Measurements from ENCODE around the gene CDC14B.
"Not testable (repeated sequence)": the region's sequence is repeated elsewhere in the genome, so short reads cannot be mapped to it uniquely, and the experiment has no call there.

The CDC14B gene

DNA sequence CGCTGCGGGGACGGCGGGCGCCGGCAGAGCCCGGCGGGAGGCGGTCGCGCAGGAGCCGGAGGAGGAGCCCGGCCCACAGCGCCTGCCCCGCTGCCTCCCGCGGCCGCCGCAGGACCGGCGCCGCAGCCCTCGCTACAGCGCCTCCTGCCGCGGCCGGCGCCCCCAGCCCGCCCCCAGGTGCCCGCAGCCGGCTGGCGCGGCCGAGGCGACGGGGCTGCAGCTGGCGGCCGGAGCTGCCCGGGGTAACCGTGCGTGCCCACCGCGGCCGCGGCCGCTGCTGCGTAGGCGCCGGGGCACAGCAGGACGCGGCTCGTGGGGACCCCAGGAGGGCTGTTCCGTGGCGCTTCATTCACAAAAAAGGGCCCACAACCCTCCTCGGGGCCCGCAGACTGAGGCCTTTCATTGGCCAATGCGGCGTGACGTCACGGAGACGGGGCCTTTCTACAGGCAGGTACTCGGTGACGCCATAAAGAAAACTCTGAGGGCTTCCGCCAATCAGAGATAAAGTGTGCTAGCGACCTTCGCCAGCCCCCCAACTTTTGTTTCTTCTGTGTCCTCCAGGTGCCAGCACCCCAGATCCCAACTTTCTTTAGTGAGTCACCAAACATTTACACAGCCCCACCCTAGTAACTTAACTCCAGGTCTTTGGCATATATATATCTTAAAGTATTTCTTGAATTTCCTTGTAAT, at the start of gene CDC14B:
Gene CDC14B (minus strand): TSS at position 353 of the 690 bp plus-strand sequence. CDS start 465 bp downstream, outside the sequence.
- peak; percentile 91 for DNase-seq

DNA sequence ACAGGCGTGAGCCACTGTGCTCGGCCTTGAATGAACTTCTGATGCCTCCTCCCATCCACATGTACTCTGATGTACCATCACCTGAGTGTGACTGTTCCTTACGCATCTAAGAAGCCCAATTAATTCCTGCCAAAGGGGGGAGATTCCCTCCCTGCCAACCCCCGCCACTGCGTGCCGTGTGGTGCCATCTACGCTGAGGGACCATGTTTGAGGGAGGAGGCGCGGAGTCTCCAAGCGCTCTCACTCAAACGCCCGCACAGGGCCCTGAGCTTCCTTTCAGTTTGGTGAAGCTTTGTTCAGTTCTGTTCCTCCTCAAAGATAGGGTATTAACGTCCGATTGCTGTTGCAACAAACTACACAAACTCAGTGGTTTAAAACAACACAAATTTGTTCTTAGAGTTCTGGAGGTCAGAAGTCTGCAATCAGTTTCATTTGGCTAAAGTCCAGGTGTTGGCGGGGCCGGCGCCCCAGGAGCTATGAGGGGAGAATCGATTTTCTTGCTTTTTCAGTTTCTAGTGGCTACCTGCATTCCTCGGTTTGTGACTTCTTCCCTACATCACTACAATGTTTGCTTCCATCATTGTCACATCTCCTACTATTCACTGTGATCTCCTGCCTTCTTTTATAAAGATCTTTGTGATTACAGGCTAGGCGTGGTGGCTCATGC, 49.4 kb upstream of the CDC14B start:
- DNase-seq: no peak

DNA sequence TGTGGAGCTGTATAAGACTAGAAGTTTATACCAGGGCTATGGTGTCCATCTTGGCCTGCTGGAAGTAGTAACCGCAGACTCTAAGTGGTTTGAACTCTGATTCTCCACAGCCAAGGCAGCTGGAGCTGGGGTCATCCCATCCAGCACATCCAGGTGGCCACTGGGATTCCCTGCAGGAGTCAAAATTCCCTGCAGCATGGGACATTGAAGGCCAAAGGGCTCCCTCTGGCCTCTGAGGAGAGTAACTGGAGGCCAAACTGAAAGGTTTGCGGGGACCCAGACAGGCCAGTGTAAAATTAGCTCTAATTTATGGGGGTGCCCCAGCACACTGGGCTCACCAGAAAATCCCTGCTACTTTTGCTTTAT, 47.7 kb upstream of the CDC14B start:
- no peak for DNase-seq

DNA sequence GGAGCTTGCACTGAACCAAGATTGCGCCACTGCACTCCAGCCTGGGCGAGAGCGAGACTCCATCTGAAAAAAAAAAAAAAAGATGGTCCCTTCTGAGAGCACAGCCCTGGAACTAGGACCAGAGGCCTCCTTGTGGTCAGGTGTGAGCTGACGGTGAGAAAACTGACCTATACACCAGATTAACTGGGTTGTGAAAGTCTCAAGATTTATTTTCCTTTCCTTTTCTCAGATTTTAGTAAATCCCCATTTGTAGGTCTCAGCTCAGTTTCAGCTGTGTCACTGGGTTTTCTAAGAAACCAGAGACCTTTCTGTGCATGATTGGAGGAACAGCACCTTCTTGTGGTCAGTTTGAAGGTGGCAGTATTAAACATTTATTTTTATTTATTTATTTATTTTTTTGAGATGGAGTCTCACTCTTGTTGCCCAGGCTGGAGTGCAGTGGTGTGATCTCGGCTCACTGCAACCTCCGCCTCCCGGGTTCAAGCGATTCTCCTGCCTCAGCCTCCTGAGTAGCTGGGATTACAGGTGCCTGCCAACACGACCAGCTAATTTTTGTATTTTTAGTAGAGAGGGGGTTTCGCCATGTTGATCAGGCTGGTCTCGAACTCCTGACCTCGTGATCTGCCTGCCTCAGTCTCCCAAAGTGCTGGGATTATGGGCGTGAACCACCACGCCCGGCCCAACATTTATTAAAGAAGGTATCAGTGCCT, 47.2 kb upstream of the CDC14B start:
- peak; percentile 16 for DNase-seq

DNA sequence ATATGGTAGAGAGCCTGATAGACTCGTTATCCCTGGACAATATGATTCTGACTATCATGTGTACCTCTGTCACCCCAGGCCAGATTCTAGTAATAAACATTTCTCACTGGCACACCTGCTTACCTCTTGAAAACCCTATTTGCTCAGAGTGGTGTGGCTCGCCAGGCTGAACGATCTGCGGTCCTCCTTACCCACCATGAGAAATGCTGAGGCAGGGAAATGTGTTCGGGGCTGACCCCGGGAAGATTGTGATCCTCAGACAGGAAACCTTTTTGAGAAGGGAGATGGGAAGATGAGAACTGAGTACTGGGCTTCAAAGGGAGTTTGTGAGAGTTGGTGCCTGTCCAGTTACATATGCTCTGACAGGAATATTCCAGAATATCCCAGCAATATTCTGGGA, 46.1 kb upstream of the CDC14B start:
- DNase-seq: no peak

DNA sequence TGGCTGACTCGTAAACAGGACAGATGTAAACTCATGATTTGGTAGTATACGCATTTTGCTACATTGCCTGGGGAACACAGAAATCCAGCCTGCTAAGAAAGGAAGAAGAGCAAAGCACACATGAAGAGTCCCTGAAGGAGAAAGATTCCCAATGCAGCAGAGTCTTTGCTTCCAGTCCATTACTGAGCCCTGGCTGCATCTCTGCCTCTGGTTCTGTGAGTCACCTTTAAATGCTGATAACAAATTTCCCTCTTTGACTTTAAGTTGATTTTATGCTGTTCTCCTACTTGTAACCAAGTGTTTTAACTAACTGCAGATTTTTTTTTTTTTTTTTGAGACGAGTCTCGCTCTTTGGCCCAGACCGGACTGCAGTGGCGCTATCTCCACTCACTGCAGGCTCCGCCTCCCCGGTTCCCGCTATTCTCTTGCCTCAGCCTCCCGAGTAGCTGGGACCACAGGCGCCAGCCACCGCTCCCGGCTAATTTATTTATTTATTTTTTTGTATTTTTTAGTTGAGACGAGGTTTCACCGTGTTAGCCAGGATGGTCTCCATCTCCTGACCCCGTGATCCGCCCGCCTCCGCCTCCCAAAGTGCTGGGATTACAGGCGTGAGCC, 44.0 kb upstream of the CDC14B start:
- DNase-seq: no peak

DNA sequence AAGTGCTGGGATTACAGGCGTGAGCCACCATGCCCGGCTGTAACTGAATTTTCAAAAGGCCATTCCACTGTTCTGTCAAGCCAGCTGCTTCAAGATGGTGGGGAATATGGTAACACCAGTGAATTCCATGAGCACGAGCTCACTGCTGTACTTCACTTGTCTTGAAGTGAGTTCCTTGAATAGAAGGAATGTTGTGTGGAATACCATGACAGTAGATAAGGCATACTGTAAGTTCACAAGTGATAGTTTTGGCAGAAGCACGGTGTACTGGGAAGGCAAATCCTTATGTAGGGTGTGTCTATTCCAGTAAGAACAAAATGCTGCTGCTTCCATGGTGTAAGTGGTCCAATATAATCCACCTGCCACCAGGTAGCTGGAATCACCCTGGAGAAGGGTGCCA, 42.1 kb upstream of the CDC14B start:
- no peak for DNase-seq

DNA sequence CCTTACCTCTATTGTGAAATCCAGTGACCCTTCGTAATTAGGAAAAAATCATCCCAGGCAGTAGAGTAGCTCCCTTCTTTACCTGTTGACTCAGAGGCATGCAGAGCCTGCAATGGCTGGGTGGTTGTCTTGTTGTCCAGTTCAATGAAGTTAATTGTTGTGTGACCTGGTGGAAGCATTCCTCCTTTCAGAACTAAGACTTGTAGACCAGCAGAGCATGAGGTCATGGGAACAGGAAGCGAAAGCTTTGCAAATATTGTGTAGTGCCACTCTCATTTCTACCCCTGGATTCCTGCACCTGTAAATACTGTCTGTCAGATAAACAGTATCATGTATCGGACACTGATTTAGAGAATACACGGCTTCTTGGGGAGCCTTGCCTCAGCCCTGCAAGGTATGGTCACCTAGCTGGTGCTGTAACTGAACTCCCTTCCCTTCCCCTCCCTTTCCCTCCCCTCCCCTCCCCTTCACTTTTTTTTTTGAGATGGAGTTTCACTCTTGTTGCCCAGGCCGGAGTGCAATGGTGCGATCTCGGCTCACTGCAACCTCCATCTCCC, 41.1 kb upstream of the CDC14B start:
- DNase-seq: no peak

DNA sequence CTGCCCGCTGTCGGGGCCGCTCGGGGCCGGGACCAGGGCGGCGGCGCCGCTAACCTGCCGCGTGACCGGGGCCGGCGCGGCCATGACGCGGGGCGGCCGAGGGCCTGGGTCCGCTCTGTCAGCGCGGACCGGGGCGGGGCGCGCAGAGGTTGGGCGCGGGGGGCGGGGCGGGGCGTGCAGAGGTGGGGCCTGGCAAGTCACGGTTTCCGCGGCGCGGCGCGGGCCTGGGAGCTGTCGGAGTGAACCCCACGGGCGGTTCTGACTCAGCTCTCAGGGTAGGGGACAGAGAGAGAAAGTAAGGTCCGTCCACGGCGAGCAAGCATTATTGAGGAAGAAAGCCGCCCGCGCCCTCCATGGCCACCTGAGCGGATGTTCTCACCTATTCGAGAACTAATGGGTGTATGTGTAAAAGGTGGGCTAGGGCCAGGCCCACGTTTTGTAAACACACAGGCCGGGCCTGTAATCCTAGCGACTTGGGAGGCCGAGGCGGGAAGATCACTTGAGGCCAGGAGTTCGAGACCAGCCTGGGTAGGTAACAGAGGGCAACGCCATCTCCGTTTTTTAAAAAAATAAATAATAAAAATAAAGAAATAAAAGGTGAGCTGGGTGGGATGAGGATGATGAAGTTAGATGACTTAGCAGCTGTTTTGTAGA, 35.7 kb upstream of the CDC14B start, which contains the start of gene PRXL2C:
Gene PRXL2C (minus strand): TSS at position 120 of the 654 bp plus-strand sequence. CDS start 36 bp downstream, at position 84.
- peak; percentile 59 for DNase-seq

DNA sequence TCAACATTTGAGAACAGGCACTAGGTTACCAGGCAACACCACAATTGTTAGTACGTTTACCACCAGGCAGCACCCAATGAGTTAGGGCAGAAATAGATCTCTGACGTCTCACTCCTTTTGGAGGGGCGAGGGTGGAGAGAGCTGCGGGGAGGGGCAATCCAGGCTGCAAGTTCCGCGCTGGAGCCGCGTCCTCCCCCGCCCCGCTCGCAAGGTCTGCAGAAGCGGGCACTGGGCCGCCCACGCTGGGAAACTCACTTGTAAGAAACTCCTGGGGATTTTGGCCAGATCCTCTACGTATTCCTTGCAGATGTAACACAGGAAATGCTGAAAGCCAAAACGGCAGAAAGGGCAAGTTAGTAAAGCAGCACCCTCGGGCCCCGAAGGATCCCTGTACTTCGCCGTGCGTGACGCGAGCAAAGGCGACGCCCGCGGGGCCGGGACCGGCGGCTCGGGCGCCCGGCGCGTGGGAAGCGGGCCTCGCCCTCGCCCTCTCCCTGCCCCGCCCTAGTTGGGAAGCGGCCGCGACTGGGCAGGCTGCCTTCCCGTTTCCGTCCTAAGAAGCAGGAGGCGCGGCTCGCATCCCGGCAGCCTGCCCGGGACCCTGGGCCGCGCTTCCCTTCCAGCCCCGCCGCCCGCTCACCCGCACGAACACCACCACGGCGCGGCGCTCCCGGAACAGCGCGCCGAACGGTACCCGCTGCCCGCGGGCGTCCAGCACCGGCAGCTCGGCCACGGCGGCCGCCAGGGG, 35.0 kb upstream of the CDC14B start:
- peak; percentile 85 for DNase-seq

DNA sequence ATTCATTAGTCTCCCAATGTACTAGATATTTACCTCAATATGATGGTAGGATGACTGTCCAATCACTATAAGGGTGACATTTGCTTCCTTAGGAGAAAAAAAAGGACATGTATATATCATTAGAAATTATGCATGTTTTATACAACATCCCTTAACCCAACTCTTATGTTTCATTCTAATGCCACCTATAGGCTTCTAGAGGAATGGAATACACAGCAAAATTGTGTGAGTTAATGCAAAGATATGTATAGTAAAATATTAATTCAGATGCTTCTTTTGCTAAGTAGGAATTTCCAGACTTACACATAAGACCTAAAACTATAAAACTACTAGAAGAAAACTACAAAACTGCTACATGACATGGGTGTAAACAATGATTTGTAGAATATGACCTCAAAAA, 32.0 kb upstream of the CDC14B start:
- DNase-seq: no peak

DNA sequence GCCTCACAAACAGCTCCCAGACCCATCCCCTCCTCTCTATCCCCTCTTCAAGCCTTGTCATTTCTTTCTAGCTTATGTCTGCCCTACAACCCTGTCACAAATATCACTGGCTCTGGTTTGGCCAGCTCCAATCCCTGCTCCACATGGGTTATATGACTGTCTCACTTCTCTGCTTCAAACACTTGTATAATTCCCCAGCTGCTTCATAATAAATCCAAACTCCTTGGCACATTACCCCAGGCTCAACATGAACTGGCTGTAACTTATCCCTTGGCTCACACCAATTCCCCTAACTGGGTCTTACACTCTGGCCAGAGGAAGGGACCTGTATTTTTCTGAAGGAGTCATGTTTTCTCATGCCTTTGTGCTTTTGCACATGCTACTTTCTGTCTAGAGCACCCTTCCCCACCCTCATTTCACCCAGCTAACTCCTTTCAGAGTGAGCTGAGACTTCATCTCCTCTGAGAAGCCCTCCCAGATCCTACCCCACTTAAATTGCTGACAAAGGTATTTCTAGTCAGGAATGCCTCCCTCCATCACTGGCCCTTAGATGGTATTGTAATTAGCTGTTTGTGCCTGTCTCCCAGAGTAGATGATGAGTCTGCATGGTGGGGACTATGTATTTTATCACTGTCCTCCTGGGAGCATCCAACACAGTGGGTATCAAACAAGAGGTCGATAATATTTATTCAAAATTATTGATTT, 30.1 kb upstream of the CDC14B start:
- no peak for DNase-seq

DNA sequence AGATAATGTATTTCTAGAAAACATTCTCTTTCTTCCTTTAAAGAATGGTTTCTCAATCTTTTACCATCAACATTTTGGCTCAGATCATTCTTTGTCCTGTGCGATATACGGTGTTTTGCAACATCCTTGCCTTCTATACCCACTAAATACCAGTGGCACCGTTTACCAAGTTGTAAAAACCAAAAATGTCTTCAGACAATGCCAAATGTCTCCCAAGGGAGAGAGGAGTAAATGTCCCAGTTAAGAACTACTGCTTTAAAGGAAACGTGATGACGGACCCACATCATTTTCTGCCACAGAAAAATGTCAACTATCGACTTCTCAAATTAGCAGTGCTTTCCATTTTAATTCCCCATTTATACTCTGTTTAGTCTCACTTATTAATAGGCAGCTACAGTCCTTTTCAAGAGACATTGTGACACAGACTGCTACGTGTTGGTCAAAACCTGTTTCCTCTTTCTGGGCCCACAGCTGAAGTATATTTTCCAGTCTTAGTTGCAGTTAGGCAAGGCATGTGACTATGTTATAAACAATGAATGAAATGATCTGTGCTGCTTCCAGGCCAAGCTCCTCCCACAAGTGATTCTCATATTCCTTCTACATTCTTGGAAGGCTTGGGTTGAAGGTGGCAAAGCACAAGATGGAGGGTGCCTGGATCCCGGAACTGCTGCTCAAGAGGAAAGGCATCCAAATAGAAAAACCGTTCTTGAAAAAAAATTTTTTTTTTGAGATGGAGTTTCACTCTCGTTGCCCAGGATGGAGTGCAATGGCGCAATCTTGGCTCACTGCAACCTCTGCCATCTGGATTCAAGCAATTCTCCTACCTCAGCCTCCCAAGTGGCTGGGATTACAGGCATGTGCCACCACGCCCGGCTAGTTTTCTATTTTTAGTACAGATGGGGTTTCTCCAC, 26.7 kb upstream of the CDC14B start:
- no peak for DNase-seq

DNA sequence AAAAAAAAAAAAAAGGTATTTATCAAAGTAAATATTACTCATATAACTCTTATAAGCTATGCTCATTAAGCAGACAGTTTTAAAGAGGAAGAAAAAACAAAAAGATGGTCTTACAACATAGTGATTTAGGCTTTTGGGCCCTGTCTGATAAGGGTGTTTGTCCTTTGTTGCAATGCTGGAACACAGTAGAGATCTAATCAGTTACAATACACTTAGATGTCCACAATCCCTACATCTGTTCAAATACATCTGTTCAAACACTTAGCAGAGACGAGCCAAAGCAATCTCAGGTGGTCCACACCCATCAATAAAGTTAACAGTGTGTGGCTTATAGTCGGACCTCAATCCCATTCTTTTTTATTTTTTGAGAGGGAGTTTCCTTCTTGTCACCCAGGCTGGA, 24.5 kb upstream of the CDC14B start:
- DNase-seq: peak; percentile 7

DNA sequence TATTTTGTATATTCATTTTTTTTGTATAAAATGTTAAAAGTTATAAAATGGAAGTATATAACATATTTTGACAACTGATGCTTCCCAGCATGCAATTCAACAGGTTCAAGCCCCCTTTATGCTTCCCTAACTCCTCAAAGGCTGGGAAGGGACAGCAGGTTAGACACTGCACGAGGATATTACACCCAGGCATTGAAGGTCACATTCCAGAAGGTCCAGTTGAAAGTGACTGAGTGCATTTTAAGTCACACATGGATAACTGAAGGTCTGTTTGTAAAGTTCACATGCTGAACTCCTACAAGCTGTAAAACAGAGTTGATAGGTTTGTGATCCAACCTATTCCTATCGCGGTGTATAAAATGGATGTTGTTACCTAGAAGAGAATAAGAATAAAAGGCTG, 21.9 kb upstream of the CDC14B start:
- DNase-seq: no peak

DNA sequence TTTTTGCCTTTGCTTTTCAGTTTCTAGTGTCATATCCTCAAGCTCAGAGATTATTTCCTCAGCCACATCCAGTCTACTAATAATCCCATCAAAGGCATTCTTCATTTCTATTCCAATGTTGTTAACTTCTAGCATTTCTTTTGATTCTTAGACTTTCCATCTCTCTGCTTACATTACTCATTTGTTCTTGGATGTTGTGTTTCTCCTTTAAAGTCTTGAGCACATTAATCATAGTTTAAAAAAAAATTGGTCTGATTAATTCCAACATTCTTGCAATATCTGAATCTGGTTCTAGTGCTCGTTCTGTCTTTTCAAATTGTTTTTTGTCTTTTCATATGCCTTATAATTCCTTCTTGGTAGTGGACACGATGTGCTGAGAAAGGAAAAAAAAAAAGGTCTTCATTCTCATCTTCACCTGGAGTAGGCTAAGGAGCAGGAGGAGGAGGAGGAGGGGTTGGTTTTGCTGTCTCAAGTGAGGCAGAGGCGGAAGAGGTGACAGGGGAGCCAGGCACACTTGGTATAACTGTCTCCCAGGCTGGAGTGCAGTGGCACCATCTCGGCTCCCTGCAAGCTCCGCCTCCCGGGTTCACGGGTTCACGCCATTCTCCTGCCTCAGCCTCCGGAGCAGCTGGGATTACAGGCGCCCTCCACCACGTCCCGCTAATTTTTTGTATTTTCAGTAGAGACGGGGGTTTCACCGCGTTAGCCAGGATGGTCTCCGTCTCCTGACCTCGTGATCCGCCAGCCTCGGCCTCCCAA, 19.1 kb upstream of the CDC14B start:
- DNase-seq: no peak

DNA sequence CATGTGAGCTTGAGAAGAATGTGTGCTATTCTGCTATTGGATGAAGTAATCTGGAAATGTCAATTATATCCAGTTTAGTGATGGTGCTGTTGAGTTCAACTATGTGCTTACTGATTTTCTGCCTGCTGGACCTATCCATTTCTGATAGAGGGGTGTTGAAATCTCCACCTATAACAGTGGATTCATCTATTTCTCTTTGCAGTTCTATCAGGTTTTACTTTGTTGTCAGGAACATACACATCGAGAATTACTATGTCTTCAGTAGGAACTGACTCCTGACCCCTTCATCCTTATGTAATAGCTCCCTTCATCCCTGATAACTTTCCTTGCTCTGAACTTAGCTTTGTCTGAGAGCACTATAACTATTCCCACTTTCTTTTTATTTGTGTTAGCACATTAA, 16.7 kb upstream of the CDC14B start:
- DNase-seq: no peak

DNA sequence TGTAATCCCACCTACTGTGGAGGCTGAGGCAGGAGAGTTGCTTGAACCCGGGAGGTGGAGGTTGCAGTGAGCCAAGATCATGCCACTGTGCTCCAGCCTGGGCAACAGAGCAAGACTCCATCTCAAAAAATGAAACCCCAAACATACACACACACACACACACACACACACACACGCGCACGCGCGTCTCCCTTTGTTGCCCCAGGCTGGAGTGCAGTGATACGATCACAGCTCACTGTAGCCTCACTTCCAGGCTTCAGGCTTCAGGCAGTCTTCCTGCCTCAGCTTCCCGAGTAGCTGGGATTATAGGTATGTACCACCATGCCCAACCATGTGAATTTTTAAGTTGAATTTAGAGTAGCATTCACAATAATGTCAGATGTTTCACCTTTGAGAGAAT, 13.9 kb upstream of the CDC14B start:
- not testable (repeated sequence) for DNase-seq

DNA sequence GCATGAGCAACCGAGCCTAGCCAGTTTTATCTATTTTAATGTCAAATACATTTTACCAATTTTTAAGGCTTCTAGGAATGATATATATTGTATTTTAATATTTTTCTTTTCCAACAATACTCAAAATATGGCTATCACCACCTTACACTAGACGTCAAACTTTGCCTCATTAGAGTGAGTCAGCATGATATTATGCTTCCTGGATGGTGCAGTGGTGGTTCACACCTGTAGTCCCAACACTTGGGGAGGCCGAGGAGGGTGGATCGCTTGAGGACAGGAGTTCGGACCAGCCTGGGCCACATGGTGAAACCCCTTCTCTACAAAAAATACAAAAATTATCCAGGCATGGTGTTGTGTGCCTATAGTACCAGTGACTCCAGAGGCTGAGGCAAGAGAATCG, 7.3 kb upstream of the CDC14B start:
- DNase-seq: no peak

Data from NCI-H774 (cell line).